ENCODE results near the gene PHF19.

PHF19 gene

DNA sequence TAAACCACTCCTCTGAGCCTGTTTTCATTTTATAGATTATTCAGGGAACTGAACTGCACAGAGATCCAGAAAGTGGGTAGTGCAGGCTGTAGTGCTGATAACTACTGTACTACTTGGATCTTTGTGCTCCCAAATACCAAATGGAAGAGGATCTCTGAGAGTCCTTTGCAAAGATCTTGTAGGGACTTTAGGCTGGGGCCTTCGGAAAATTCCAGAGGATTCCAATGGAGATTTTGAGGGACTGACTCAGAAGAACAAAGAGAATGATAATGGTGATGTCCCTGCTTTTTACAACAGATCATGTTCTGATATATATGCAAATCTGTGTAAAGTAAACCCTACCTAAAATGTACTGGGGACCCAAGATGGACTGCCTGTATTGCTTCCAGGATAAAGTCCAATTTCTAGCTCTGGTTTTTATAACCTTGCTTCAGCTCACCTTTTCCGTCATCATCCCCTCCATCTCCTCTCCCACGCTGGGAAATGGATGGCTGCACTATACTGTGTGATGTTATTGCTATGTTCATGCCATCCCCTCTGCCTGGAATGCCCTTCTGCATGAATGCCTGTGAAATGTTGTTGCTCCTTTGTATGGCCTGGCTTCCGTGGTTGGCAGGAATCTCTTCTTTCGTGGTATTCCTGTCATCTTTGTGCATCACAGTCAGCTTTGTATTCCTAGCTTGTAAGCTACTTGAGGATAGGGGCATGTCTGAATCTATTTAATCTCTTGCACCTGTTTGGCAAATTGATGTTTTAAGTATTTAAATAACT is 24.6 kb downstream of the PHF19 start:
- no peak for DNase-seq (ENCODE audit: low read depth)

DNA sequence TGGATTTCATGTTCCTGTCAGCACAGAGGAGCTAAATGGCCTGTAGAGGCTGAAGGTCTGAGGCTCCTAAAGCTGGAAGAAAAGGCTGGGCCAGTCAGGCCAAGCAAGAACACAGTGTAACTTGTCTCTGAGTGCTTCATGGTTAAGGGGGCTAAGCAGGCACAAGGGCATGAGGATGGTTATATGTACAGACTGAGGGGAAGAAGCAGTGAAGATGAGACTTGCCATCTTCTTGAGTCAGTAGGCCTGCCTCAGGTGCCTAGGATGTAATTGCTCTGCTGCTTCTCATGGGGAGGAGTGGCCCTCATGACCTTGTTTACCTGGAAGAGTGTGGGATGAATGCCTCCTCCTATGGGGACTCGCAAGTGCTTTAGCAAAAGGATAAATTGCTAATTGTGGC is 25.5 kb downstream of the PHF19 start:
- DNase-seq (ENCODE audit: low read depth): no peak

DNA sequence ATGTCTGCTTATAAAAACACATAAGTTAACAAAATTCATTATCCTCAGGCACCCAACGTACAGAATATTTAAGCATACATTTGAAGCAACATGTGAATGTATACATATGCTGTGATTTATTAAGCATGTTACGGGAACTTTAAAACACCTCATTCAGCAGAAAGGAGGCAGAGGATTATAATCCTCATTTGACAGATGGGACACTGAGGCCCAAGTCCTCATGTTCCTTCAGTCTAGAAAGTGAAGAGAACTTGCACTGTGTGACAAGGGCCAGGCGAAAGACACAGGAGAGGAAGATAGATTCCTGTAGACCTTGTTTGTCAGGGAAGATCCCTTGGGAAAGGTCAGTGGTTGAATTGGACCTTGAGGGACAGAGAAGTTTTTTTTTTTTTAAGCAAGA is 26.7 kb downstream of the PHF19 start:
- DNase-seq (ENCODE audit: low read depth): no peak

DNA sequence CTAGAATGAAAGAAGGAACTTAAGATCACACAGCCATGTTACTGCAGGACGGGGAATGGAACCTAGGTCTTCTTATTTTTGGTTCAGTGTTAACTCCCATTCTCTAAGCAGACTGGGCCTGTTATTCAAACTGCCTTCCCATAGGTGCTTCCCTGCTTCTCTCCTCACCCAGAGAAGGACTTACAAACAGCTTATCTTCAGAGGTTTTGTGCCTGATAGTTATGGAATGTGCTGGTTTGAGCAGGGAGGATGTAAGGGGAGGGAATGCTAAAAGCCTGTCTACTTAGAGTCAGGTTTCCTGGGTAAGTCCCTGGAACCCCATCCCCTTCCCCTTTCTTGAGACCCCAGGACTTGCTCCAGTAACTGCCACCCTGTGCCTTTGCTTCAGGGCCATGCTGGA is 30.1 kb downstream of the PHF19 start:
- DNase-seq (ENCODE audit: low read depth): no peak

DNA sequence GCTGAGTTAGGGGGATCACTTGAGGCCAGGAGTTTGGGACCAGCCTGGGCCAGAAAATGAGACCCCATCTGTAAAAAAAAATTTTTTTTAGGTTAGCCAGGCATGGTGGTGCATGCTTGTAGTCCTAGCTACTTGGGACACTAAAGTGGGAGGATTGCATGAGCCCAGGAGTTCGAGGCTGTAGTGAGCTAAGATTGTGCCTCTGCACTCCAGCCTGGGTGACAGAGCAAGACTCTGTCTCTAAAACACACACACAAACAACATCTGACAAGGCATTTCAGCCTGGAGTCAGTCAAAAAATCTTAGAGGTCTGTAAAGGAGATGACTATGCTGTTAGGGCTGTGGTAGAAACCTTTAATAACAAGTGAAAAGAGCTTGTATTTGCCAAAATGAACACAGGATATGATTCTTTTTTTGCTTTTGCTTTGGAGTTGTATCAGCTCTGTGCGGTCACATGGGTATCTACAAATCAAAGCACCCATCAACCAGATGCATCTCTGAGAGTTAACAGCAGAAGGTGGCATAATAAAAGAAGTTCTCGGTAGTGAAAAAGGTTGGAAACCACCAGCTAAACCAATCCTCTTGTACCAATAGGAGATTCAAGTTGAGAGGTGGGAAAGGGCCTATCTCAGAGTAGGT is 30.6 kb downstream of the PHF19 start:
- no peak for DNase-seq (ENCODE audit: low read depth)

DNA sequence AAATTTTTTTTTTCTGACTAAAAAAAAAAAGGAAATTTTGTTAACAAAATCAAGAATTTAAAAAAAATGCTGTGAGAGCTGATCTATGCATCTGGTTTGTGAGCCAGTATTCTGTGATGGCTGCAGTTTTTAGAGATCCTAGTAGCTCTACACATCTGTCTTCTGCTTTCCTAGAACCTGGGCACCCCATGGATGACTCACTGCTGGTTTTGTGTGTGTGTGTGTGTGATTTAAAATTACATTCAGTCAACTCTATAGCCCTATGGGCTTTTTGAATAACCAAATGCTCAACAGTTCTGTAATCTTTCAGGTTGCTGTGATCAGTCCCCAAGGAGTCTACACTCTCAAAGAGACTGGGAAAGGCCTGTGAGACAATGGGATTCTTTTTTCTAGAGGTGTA is 31.7 kb downstream of the PHF19 start:
- DNase-seq (ENCODE audit: low read depth): no peak

DNA sequence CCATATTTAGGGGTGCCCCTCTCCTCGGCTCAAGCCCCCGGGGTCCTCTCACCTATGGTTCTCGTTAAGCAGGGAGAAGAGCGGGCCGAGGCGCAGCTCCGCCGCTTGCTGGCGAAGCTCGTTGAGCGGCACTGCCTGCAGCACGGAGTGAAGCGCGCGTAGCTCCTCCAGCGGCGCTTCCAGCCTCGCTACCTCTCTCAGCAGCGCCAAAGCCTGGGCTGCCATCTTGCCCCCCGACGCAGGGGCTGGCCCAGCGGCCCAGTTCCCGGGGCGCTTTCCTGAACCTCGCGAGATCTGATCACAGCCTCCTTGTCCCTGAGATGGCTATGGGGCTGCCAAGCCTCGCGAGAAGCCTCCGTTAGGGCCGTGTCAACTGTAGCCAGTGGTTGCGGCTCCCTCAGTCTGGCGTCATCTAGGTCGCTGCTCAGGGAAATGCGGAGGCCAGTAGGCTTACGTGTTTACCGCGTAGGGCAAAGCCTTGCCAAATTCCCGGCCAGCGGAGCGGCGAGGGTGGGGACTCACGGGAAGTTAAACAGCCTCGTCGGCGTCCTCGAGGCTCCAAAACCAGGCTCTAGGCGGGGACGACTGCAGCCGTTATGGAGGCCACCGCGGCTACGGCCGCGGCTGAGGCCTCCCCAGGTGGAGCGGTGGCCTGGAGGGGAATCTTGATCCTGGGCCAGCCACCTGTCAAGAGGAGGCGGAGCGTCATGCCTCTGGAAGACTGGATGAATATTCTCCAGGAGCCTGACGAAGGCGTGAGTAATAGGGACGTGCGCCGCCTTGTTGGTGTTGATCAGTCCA is 34.1 kb downstream of the PHF19 start, which contains the start of gene PSMD5:
TSS of gene PSMD5 (minus strand) at position 238 of the 801 bp plus-strand sequence. CDS start at position 225, 13 bp downstream.
- peak; percentile 100 for DNase-seq (ENCODE audit: low read depth)

- DNase-seq (ENCODE audit: low read depth): no peak
Measured at GRCh38 chr9:120841930-120842684, 34.9 kb downstream of the PHF19 start.

- no peak for DNase-seq (ENCODE audit: low read depth)
Measured at GRCh38 chr9:120839146-120839545, 37.8 kb downstream of the PHF19 start.

- DNase-seq (ENCODE audit: low read depth): no peak
Measured at GRCh38 chr9:120837921-120838320, 39.1 kb downstream of the PHF19 start.

DNA sequence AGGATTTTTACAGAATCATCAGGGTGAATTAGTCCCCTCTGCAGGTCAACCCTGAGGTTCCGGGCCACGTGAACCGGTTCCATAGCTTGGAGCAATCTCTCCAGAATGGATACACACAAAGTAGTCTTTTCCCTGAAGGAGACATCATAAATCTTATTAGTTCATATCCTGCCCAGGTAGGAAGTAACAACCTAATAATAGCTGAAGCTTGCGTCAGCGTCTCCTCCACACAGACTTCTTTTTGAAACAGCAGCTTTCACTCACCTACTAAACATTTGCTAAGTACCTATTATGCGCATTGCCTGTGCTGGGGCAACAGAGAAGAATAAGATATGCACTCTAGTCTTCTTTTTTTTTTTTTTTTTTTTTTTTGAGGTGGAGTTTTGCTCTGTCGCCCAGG is 43.7 kb downstream of the PHF19 start:
- no peak for DNase-seq (ENCODE audit: low read depth)

- DNase-seq (ENCODE audit: low read depth): no peak
Measured at GRCh38 chr9:120832807-120833206, 44.2 kb downstream of the PHF19 start.

DNA sequence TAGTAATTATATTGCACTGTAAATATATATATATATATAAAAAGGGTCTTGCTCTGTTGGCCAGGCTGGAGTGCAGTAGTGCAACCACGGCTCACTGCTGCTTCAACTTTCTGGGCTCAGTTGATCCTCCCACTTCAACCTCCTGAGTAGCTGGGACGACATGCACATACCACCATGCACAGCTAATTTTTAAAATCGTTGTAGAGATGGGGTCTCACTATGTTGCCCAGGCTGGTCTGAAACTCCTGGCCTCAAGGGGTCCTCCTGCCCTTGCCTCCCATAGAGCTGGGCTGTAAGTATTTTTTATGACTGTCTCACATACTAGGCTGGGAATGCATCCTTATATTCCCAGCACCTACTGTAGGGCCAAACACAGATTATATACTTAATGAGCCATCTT is 46.1 kb downstream of the PHF19 start:
- DNase-seq (ENCODE audit: low read depth): no peak

DNA sequence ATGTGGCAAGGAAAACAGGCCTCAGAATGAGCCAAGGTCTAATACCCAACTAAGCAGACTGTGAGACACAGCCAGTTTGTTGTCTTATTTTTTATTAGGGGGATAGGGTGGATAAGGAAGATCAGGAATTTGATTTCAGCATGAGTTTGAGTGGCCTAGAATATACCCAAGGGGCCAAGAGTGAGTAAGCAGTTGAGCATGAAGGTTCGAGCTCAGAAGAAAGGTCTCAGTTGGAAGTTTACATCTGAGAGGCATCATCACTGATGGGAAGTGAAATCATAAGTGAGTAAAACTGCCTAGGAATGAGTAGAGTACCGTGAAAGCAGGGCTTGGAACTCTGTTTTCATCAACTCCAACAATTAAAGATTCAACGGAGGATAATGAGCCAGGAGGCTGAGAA is 46.8 kb downstream of the PHF19 start:
- DNase-seq (ENCODE audit: low read depth): no peak

DNA sequence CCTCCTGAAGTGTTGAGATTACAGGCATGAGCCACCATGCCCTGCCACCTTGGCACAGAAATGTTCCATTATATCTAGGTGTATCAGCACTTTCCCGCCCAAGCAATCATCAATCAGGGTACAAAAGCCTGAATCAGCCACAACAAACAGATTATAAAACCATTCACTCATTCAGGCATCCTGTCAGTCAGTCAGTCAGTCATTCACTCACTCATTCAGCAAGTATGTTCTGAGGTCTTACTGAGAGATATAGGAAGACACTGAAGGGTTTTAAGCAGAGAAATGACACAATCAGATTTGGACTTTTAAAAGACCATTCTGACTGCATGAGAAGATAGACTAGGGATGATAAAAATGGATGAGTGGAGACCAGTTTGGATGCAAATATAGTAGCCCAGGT is 47.3 kb downstream of the PHF19 start:
- no peak for DNase-seq (ENCODE audit: low read depth)

DNA sequence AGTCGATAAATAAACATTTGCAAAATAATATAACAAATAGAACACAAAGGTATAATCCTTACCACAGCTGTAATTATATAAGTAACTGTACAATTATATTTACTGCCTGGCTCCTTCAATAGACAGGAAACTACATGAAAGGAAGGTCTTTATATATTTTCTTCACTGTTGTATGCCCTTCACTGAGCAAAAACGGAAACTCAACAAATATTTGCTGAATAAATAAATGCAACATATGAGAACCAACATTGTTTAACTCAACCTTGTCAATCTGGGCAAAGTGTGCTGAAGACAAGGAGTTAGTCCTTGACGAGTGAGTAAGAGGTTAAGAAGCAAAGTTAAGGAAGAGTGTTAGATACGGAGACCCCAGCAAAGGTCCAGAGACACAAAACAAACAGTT is 56.9 kb downstream of the PHF19 start:
- DNase-seq (ENCODE audit: low read depth): no peak

GRCh38 chr9:120818595-120818994 is 58.4 kb downstream of the PHF19 start:
- DNase-seq (ENCODE audit: low read depth): no peak

DNA sequence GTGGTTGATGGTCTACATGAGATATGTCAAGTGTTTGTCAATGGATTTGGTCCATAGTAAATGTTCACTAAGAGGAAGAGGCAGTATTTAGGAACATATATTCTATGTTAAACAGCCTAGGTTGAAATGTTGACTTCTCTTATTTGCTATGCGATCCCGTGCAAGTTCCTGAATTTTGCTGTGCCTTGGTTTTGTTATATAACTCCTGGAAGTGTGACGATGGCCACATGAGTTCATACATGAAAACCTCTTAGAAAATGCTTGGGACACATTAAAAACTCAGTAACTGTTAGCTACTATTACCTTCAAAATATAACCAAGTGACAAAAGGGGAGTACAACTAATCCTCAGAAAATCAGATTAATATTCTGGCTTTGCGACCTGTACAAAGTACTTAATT is 61.9 kb downstream of the PHF19 start:
- DNase-seq (ENCODE audit: low read depth): no peak

GRCh38 chr9:120808931-120809330 is 68.1 kb downstream of the PHF19 start:
- no peak for DNase-seq (ENCODE audit: low read depth)

DNA sequence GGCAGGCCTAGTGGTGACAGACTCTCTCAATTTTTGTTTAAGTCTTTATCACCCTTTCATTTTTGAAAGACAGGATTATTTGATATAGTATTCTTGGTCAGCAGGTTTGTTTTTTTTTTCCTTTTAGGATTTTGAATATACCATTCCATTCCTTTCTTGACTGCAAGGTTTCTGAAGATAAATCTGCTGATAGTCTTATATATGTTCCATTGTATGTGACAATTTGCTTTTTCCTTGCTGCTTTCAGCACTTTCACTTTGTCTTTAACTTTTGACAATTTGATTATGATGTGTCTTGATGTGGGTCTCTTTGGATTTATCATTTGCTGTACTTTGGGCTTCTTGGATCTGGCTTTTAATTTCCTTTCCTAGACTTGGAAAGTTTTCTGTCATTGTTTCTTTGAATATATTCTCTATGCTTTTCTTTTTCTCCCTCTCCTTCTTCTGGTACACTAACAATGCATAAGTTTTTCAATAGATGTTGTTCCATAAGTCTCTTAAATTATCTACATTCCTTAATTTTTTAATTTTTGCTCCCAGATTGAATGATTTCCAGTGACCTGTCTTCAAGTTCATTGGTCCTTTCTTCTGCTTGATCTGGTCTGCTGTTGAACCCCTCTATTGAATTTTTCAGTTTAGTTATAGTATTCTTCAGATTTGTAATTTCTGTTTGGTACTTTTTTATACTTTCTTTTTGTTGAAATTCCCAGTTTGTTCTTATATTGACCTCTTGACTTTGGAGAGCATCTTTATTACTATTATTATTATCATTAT is 69.2 kb downstream of the PHF19 start:
- DNase-seq (ENCODE audit: low read depth): no peak

Measured in stromal cell of bone marrow (primary cell).